Measurements from ENCODE around the gene CNNM4.
A peak's percentile ranks its signal among the peaks of the same experiment; 100 is the strongest.

CNNM4 gene

DNA sequence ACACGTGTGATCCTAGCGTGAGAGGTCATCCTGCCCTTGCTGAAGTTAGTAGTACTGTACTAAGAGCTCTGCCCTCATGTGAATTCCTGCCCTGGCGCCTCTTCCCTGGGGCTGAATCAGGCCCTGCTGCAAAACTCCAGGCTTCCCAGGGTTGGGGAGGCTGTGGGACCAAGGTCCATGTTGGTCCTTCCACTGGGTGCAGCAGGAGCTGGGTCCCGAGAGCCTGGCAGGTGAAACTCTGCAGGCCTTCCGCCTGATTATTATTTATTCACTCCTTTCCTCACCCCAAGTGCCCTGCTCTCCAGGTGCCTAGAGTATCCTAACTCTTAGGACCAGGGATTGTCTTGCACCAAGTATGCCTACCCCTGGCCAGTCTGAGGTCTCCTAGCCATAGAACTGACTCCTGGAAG lies 50.1 kb downstream of the CNNM4 start:
- Histone ChIP-seq H3K9me3 (no peaks in the 10 kb centered on the region), H3K36me3 (no peaks in the 10 kb centered on the region), H3K4me3 (ENCODE audit: low read depth, low read length) (no peak overlapping the region), H3K4me1 (no peaks in the 10 kb centered on the region), H3K27me3 (no peaks in the 10 kb centered on the region)
- no peak for DNase-seq
- no peak for TF ChIP-seq CTCF (IDR thresholded peaks at IDR 0.05; ENCODE audit: low read depth, low read length)

DNA sequence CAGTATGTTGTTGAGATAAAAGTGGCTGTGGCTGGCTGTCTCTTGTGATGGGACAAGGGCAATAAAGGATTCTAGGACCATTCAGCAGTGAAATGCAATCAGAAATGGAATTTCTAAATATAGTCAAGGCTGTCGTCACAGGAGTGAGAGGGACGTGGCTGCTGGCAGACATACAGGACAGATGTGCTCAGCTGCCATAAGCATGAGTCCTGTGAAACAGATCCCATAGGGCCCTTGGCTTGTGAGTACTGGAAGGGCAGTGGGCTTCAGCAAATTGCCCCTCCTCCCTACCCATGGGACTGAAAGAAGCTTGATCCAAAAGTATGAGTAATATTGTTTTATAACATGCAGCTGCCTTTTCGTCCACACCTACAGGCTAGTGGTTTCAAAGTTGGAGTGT lies 51.2 kb downstream of the CNNM4 start:
- no peaks in the 10 kb centered on the region for H3K36me3 ChIP-seq
- no peak overlapping the region for H3K4me3 ChIP-seq (ENCODE audit: low read depth, low read length)
- no peak for DNase-seq
- no peak for TF ChIP-seq CTCF (IDR thresholded peaks at IDR 0.05; ENCODE audit: low read depth, low read length)
- no peaks in the 10 kb centered on the region for H3K4me1 ChIP-seq
- H3K27me3 ChIP-seq: no peaks in the 10 kb centered on the region
- H3K9me3 ChIP-seq: no peaks in the 10 kb centered on the region

DNA sequence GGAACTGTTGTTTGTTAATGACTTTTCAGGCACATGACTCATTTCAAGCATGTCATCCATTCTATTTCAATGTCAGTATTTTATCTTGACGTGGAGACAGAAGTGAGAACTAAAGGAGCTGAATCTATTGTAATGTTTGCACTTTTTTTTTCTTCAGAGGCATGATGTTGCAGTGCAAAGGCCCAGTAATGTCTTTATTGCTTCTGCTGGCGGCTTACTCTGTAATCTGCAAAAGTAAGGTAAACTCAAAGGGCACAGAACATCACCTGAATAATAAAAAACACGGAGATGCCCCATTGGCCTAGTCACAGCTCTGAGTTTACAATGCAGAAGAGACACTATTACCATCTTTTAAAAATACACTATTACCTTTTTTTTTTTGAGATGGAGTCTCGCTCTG lies 53.0 kb downstream of the CNNM4 start:
- no peaks in the 10 kb centered on the region for H3K27me3 ChIP-seq
- TF ChIP-seq CTCF (IDR thresholded peaks at IDR 0.05; ENCODE audit: low read depth, low read length): no peak
- no peaks in the 10 kb centered on the region for H3K4me1 ChIP-seq
- no peaks in the 10 kb centered on the region for H3K36me3 ChIP-seq
- no peak overlapping the region for H3K4me3 ChIP-seq (ENCODE audit: low read depth, low read length)
- no peaks in the 10 kb centered on the region for H3K9me3 ChIP-seq
- no peak for DNase-seq

DNA sequence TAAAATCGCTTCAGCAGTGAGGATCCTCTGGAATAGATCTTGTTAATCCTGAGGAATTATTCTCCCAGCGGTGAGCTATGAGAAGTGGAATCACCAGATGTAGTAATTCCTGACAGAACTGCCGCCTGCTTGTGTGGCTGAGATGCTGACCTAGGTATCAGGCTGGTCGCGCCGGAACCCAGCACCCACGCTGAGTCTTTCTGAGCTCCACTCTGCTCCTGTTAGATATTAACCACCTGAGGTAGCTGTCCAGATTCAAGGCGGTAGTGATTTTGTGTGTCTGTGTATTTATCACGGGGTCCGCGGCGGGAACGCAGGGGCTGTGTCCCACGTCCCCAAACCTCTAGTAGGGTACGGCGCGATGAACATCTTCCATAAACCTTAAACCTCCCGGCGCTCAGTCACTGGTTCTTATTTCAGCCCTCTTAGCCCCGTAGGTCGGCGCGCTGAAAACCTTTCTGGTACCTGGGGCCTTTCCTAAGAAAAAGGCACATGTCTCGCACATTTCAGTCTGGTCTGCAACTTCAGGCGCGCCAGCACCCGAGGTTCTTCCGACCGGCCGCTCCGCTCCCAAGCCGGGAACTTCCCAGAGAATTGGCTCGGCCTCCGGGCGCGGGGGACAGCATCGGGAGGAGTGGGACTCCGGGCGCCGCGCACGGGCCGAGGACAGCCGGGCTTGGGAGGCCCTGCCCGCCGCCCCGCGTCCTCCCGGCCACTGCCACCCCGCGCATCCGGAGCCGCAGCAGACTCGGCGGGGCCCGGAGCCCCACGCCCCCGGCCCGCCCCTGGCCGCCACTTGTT lies 54.8 kb downstream of the CNNM4 start:
- H3K36me3 ChIP-seq: no peaks in the 10 kb centered on the region
- H3K9me3 ChIP-seq: no peaks in the 10 kb centered on the region
- TF ChIP-seq CTCF (IDR thresholded peaks at IDR 0.05; ENCODE audit: low read depth, low read length): no peak
- peak overlapping the region; percentile 69 for H3K4me3 ChIP-seq (ENCODE audit: low read depth, low read length)
- no peak for DNase-seq
- H3K27me3 ChIP-seq: no peaks in the 10 kb centered on the region
- H3K4me1 ChIP-seq: no peaks in the 10 kb centered on the region

- Histone ChIP-seq H3K27me3 (no peaks in the 10 kb centered on the region), H3K36me3 (no peaks in the 10 kb centered on the region), H3K4me3 (ENCODE audit: low read depth, low read length) (peak within 1 kb of the TSS; percentile 69), H3K4me1 (no peaks in the 10 kb centered on the region), H3K9me3 (no peaks in the 10 kb centered on the region)
- DNase-seq: peak; percentile 95
- peak; percentile 25; the same call in 1 of the 2 replicates for TF ChIP-seq CTCF (IDR thresholded peaks at IDR 0.05; ENCODE audit: low read depth, low read length)
Observed at GRCh38 chr2:96816127-96816835, 55.6 kb downstream of the CNNM4 start, which contains the start of gene CNNM3. CNNM3 (plus strand) TSS chr2:96816268; CDS start chr2:96816278, 10 bp downstream.
